ENCODE measurements around the gene MSMP.

MSMP gene

DNA sequence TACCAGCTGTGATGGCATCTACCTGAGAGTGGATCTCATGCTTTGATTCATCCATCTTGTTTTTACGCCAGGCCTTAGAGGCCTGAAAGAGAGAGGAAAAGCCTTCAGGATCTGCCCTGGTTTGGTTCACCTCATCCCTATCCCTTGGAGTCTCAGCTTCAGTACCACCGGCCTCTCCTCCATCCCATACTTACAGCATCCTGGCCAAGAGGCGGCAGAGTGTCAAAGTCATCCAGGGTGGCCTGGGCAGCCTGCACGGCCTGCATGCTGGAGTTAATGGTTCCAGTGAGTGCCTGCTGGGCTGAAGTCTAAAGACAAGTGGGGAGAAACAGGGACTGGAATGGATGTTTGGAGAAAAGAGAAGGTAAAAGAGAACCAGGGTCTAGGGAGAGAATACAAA lies 34.5 kb downstream of the MSMP start:
- TF ChIP-seq, protein P1, sequence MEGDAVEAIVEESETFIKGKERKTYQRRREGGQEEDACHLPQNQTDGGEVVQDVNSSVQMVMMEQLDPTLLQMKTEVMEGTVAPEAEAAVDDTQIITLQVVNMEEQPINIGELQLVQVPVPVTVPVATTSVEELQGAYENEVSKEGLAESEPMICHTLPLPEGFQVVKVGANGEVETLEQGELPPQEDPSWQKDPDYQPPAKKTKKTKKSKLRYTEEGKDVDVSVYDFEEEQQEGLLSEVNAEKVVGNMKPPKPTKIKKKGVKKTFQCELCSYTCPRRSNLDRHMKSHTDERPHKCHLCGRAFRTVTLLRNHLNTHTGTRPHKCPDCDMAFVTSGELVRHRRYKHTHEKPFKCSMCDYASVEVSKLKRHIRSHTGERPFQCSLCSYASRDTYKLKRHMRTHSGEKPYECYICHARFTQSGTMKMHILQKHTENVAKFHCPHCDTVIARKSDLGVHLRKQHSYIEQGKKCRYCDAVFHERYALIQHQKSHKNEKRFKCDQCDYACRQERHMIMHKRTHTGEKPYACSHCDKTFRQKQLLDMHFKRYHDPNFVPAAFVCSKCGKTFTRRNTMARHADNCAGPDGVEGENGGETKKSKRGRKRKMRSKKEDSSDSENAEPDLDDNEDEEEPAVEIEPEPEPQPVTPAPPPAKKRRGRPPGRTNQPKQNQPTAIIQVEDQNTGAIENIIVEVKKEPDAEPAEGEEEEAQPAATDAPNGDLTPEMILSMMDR (IDR thresholded peaks at IDR 0.05; ENCODE audit: insufficient read depth, low read length) = no peak
- TF ChIP-seq, protein P2, sequence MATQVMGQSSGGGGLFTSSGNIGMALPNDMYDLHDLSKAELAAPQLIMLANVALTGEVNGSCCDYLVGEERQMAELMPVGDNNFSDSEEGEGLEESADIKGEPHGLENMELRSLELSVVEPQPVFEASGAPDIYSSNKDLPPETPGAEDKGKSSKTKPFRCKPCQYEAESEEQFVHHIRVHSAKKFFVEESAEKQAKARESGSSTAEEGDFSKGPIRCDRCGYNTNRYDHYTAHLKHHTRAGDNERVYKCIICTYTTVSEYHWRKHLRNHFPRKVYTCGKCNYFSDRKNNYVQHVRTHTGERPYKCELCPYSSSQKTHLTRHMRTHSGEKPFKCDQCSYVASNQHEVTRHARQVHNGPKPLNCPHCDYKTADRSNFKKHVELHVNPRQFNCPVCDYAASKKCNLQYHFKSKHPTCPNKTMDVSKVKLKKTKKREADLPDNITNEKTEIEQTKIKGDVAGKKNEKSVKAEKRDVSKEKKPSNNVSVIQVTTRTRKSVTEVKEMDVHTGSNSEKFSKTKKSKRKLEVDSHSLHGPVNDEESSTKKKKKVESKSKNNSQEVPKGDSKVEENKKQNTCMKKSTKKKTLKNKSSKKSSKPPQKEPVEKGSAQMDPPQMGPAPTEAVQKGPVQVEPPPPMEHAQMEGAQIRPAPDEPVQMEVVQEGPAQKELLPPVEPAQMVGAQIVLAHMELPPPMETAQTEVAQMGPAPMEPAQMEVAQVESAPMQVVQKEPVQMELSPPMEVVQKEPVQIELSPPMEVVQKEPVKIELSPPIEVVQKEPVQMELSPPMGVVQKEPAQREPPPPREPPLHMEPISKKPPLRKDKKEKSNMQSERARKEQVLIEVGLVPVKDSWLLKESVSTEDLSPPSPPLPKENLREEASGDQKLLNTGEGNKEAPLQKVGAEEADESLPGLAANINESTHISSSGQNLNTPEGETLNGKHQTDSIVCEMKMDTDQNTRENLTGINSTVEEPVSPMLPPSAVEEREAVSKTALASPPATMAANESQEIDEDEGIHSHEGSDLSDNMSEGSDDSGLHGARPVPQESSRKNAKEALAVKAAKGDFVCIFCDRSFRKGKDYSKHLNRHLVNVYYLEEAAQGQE (IDR thresholded peaks at IDR 0.05; ENCODE audit: insufficient replicate concordance, low read depth) = no peak
- TF ChIP-seq GABPA (IDR thresholded peaks at IDR 0.05; ENCODE audit: low read depth) (no peak), POLR2AphosphoS5 (IDR thresholded peaks at IDR 0.05; ENCODE audit: low read depth) (no peak)
- no peak for DNase-seq (ENCODE audit: low read depth in 1 of 2, low spot score in 1 of 2)
- Histone ChIP-seq H3K4me3 (replicated peaks; ENCODE audit: insufficient read depth, low read length) (no peak overlapping the region), H3K27me3 (ENCODE audit: insufficient read depth, poor library complexity, severe bottlenecking) (no peaks in the 10 kb centered on the region), H3K27ac (replicated peaks) (no peak overlapping the region)

DNA sequence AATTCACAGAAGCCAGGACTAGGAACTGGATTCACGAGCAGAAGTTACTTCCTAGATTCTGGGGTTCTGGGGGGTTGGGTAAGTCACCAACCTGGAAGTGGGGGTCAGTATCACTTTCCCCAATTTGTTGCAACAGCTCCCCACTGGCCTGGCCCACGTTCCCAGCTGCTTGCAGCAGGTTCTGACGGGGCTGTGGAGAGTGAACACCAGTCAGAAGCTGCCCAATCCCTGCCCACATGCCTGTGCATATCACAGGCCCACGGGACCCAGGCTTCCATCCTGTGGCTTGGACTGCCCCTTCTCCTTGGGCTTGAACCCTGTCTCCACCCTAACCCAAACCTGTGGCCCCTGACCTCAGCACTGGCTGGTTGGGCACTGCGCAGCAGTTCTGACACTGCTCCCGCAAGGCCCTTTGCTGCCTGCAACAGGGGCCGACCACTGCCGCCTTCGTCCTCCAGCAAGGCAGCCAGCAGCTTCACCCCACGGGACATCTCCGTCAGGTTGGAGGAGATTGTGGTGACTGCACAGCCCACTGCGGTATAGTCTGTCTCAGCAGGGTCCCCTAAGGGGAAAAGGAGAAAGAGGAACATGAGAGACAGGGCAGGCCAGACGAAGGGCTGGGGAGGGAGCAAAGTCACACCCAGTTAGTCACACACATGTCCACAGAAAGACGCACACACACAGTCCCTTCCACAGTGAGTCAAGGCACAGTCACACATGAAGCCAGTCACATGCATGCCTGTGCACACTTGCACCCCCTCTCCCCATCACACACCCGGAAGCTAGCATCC lies 35.2 kb downstream of the MSMP start:
- H3K4me3 ChIP-seq (replicated peaks; ENCODE audit: insufficient read depth, low read length) = no peak overlapping the region
- peak in 1 of 2 experiments; percentile 49 for DNase-seq (ENCODE audit: low read depth in 1 of 2, low spot score in 1 of 2)
- H3K27ac ChIP-seq (replicated peaks) = no peak overlapping the region

DNA sequence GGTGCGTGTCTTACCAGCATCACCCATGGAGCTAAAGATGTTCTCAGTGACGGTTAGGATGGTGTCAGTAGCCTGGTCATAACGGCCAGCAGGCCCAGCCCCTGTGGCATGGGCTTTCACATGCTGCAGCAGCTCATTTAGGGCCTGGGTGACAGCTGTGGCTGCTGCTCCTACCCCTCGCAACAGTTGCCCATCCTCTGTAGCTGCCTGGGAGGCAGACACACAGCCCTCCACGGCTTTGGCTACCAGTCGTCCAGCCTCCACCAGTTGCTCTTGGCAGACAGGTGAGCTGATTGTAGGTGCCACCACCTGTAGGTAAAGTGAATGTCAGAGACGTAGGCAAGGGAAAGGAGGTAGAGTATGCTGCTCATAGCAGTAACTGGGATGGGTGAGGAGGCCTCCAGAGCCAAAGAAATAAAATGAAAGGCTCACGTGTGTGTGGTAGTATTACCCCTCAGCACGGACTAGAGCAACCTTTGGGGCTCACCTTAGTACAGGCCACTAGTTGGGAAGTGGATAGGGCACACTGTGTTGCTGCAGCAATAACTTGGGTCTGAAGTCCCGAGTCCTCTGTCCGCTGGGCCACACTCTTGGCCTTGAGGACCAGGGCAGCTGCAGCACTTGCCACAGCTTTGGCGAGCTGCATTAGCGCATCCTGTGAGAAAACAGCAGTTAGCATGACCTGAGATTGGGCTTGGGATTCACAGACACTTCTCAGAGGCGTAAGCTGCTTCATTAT lies 36.8 kb downstream of the MSMP start:
- DNase-seq (ENCODE audit: low read depth in 1 of 2, low spot score in 1 of 2) = no peak
- no peak overlapping the region for H3K4me3 ChIP-seq (replicated peaks; ENCODE audit: insufficient read depth, low read length)
- TF ChIP-seq, protein P2 (IDR thresholded peaks at IDR 0.05; ENCODE audit: insufficient replicate concordance, low read depth) = no peak
- no peak for TF ChIP-seq SPI1 (IDR thresholded peaks at IDR 0.05; ENCODE audit: borderline replicate concordance, low read depth)
- TF ChIP-seq GABPA (IDR thresholded peaks at IDR 0.05; ENCODE audit: low read depth) = no peak
- TF ChIP-seq, protein P1 (IDR thresholded peaks at IDR 0.05; ENCODE audit: insufficient read depth, low read length) = no peak
- no peak for TF ChIP-seq POLR2AphosphoS5 (IDR thresholded peaks at IDR 0.05; ENCODE audit: low read depth)
- no peaks in the 10 kb centered on the region for H3K27me3 ChIP-seq (ENCODE audit: insufficient read depth, poor library complexity, severe bottlenecking)
- no peak overlapping the region for H3K27ac ChIP-seq (replicated peaks)

More for the DNA sequence above, 35.2 kb downstream of the MSMP start:
- H3K27me3 ChIP-seq (ENCODE audit: insufficient read depth, poor library complexity, severe bottlenecking) = no peaks in the 10 kb centered on the region
- TF ChIP-seq, protein P1 (IDR thresholded peaks at IDR 0.05; ENCODE audit: insufficient read depth, low read length) = no peak
- no peak for TF ChIP-seq SPI1 (IDR thresholded peaks at IDR 0.05; ENCODE audit: borderline replicate concordance, low read depth)
- no peak for TF ChIP-seq GABPA (IDR thresholded peaks at IDR 0.05; ENCODE audit: low read depth)
- TF ChIP-seq, protein P2 (IDR thresholded peaks at IDR 0.05; ENCODE audit: insufficient replicate concordance, low read depth) = no peak
